H1 (cell line): ENCODE measurements around the gene RBM26.

Experiments used
- MAFK ChIP-seq: IDR thresholded peaks from 2 replicates; pipeline ENCODE4 v1.6.1; 2012; ENCODE audit warnings: low read depth, mild to moderate bottlenecking, improper control_type of control experiment, low read length
- POLR2A ChIP-seq, 2 experiments: IDR thresholded peaks; 1 replicate in 1 of 2; 2 replicates in 1 of 2; pipeline ENCODE4 v1.6.1; 2011; ENCODE audit warnings: low read depth in 2 of 2, low read length in 2 of 2, mild to moderate bottlenecking in 2 of 2; ENCODE audit errors: control extremely low read depth in 1 of 2
- SIX5 ChIP-seq: IDR thresholded peaks from 2 replicates; pipeline ENCODE4 v1.6.1; 2011; ENCODE audit warnings: mild to moderate bottlenecking, low read depth, low read length
- SP1 ChIP-seq: IDR thresholded peaks from 2 replicates; pipeline ENCODE4 v1.6.1; 2011; ENCODE audit warnings: low read depth, low read length
- TF ChIP-seq, protein P1 (sequence below), 3 experiments: IDR thresholded peaks; 1 replicate in 2 of 3; 2 replicates in 1 of 3; pipeline versions ENCODE4 v1.5.1 to v1.6.1; 2011; ENCODE audit warnings: low read length in 3 of 3, mild to moderate bottlenecking in 3 of 3, inconsistent platforms in 2 of 3, low read depth in 1 of 3, moderate library complexity in 1 of 3; ENCODE audit not compliant: insufficient read depth in 1 of 3; ENCODE audit errors: control extremely low read depth in 1 of 3

DNA sequence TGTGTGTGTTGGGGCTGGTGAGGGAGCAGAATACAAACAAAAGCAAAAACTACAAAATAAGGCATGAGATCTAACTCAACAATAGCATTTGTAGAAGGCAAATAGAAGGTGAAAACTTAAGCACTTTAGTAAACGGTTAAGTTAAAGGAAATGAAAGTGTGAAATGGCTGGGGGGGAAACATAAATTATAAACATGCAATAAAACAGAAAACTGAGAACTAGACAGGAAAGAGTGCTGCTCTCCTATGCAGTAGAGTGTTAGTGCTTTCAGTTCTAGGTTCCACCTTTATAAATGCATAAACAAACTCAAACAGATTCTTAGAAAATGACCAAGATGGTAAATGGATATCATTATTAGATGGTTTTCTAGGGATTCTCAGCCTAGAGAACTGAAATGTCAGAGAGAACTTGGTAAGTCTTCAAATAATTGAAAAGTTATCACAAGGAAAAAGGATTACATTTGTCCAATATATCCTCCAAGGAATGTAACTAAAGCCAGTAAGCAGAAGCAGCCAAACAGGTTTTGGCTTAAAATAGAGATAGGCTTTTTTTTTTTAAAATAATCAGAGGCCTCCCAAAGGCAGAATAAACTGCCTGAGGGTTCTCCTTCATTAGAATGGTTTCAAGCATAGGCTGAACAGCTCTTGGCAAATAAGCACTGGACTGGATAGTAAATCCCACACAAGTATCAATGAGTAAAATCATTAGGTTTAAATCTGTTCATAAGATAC is 23.3 kb downstream of the RBM26 start:
- TF ChIP-seq POLR2A (IDR thresholded peaks at IDR 0.05; ENCODE audit: control extremely low read depth in 1 of 2, low read depth in 2 of 2, low read length in 2 of 2) (no peak), SP1 (no peak), MAFK (no peak), SIX5 (no peak)
- TF ChIP-seq, protein P1, sequence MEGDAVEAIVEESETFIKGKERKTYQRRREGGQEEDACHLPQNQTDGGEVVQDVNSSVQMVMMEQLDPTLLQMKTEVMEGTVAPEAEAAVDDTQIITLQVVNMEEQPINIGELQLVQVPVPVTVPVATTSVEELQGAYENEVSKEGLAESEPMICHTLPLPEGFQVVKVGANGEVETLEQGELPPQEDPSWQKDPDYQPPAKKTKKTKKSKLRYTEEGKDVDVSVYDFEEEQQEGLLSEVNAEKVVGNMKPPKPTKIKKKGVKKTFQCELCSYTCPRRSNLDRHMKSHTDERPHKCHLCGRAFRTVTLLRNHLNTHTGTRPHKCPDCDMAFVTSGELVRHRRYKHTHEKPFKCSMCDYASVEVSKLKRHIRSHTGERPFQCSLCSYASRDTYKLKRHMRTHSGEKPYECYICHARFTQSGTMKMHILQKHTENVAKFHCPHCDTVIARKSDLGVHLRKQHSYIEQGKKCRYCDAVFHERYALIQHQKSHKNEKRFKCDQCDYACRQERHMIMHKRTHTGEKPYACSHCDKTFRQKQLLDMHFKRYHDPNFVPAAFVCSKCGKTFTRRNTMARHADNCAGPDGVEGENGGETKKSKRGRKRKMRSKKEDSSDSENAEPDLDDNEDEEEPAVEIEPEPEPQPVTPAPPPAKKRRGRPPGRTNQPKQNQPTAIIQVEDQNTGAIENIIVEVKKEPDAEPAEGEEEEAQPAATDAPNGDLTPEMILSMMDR (IDR thresholded peaks at IDR 0.05; ENCODE audit: control extremely low read depth in 1 of 3, insufficient read depth in 1 of 3, low read depth in 1 of 3, low read length in 3 of 3) = no peak
